ENCODE results near the gene RTL3. TPM values are rescaled to one million over a fixed set of nuclear protein-coding genes. Genes with fewer than 3 reads are reported as not detected.

Gene RTL3
- total RNA-seq, 1 experiment from 2014 or later: not detected

GRCh38 chrX:78624962-78625909 is 33.9 kb downstream of the RTL3 start:
- Histone ChIP-seq H3K4me1 (replicated peaks; ENCODE audit: insufficient read depth) (no peaks in the 10 kb centered on the region), H2AFZ (no peak overlapping the region), H3F3A (ENCODE audit: insufficient read depth, low read depth) (no peaks in the 10 kb centered on the region), H3K27me3 (ENCODE audit: insufficient read depth, low read depth) (no peaks in the 10 kb centered on the region), H3K79me2 (ENCODE audit: low read depth) (no peaks in the 10 kb centered on the region), H4K20me1 (ENCODE audit: insufficient read depth) (no peaks in the 10 kb centered on the region), H3K4me3 (no peak overlapping the region), H3K27ac (no peak overlapping the region), H3K36me3 (ENCODE audit: low read depth) (no peaks in the 10 kb centered on the region), H3K9me2 (ENCODE audit: insufficient read depth) (no peaks in the 10 kb centered on the region), H3K9me3 (ENCODE audit: insufficient read depth, low read depth) (no peaks in the 10 kb centered on the region), H3K4me2 (no peak overlapping the region)
- TF ChIP-seq CTCF (conservative IDR thresholded peaks at IDR 0.05) (no peak), EZH2 (IDR thresholded peaks at IDR 0.05; ENCODE audit: low read depth) (no peak)
- ChIA-PET POLR2A (ENCODE audit: unreplicated experiment) (no interaction called here), CTCF (no interaction called here)
- no peak for DNase-seq
- intact Hi-C loops (cut with micrococcal nuclease; ENCODE audit: unreplicated experiment): no loop called here
- BruUV-seq (replicated peaks): no TSS peak

- ChIA-PET CTCF (no interaction called here), POLR2A (ENCODE audit: unreplicated experiment) (no interaction called here)
- Histone ChIP-seq H3K4me3 (no peak overlapping the region), H2AFZ (no peak overlapping the region), H3K27ac (no peak overlapping the region), H4K20me1 (ENCODE audit: insufficient read depth) (no peaks in the 10 kb centered on the region), H3K4me2 (no peak overlapping the region), H3K9me3 (ENCODE audit: insufficient read depth, low read depth) (no peaks in the 10 kb centered on the region), H3K4me1 (replicated peaks; ENCODE audit: insufficient read depth) (no peaks in the 10 kb centered on the region), H3K9me2 (ENCODE audit: insufficient read depth) (no peaks in the 10 kb centered on the region), H3K36me3 (ENCODE audit: low read depth) (no peaks in the 10 kb centered on the region), H3K79me2 (ENCODE audit: low read depth) (no peaks in the 10 kb centered on the region), H3K27me3 (ENCODE audit: insufficient read depth, low read depth) (no peaks in the 10 kb centered on the region), H3F3A (ENCODE audit: insufficient read depth, low read depth) (no peaks in the 10 kb centered on the region)
- DNase-seq: no peak
- intact Hi-C loops (cut with micrococcal nuclease; ENCODE audit: unreplicated experiment): no loop called here
- TF ChIP-seq CTCF (conservative IDR thresholded peaks at IDR 0.05): no peak
- no peak for TF ChIP-seq EZH2 (IDR thresholded peaks at IDR 0.05; ENCODE audit: low read depth)
- no TSS peak for BruUV-seq (replicated peaks)
These were observed 34.7 kb downstream of the RTL3 start for GRCh38 chrX:78624426-78624825.

GRCh38 chrX:78622831-78623230 is 36.3 kb downstream of the RTL3 start:
- Histone ChIP-seq H3K79me2 (ENCODE audit: low read depth) (no peaks in the 10 kb centered on the region), H3K9me3 (ENCODE audit: insufficient read depth, low read depth) (no peaks in the 10 kb centered on the region), H3K27ac (no peak overlapping the region), H2AFZ (no peak overlapping the region), H4K20me1 (ENCODE audit: insufficient read depth) (no peaks in the 10 kb centered on the region), H3K4me3 (no peak overlapping the region), H3F3A (ENCODE audit: insufficient read depth, low read depth) (no peaks in the 10 kb centered on the region), H3K4me1 (replicated peaks; ENCODE audit: insufficient read depth) (no peaks in the 10 kb centered on the region), H3K27me3 (ENCODE audit: insufficient read depth, low read depth) (no peaks in the 10 kb centered on the region), H3K4me2 (no peak overlapping the region), H3K36me3 (ENCODE audit: low read depth) (no peaks in the 10 kb centered on the region), H3K9me2 (ENCODE audit: insufficient read depth) (no peaks in the 10 kb centered on the region)
- BruUV-seq (replicated peaks): no TSS peak
- CTCF ChIA-PET: no interaction called here
- TF ChIP-seq EZH2 (IDR thresholded peaks at IDR 0.05; ENCODE audit: low read depth): no peak
- no peak for TF ChIP-seq CTCF (conservative IDR thresholded peaks at IDR 0.05)
- POLR2A ChIA-PET (ENCODE audit: unreplicated experiment): no interaction called here
- intact Hi-C loops (cut with micrococcal nuclease; ENCODE audit: unreplicated experiment): no loop called here
- DNase-seq: no peak
